Testis (tissue), 2 donors: ENCODE measurements around the gene CD8B.
"Not testable (repeated sequence)": the region's sequence is repeated elsewhere in the genome, so short reads cannot be mapped to it uniquely, and the experiment has no call there.

Source experiments
- CTCF ChIP-seq, 3 experiments: fragments of 450-650 bp in 2 of 3; fragments of 200-600 bp in 1 of 3; sonication (generic) in 1 of 3; IDR thresholded peaks; one replicate each; pipeline ENCODE4 v1.5.1; 2016 to 2019; ENCODE audit warnings: antibody characterized with exemption in 3 of 3, mild to moderate bottlenecking in 2 of 3, moderate library complexity in 1 of 3
- POLR2A ChIP-seq: fragments of 450-650 bp; IDR thresholded peaks from one replicate; pipeline ENCODE4 v1.6.1; 2017; ENCODE audit warnings: antibody characterized with exemption, mild to moderate bottlenecking, moderate library complexity

DNA sequence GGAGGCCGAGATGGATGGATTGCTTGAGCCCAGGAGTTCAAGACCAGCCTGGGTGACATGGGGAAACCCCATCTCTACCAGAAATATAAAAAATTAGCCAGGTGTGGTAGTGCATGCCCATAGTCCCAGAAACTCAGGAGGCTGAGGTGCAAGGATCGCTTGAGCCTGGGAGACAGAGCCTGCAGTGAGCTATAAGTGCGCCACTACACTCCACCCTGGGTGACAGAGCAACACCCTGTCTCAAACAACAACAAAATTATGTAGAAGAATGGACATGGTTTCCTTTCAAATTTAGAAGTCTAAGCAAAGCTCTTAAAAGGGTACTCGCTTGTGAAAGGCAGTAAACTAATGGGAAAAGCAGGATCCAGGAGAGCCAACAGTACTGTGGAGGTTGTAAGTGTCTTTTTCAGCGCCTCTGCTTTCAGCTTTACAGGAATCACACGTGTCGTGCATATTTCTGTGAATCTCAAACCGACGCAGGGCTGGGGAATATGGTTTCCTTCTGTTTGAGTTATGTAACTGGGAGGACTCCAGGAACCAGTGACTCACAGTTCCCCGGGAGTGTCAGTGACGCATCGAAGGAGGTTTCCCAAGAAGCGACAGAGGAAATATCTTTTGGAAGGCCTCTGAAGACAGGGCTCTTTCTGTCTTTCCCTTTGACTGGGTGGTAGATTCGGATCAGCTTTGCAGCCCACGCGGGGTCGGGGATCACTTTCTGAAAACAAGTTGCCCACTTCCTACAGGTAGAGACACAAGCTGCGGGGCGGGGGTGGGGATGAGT lies 24.6 kb downstream of the CD8B start:
- TF ChIP-seq POLR2A; CTCF (IDR thresholded peaks at IDR 0.05): not testable (repeated sequence)
